GM18858 (cell line): ENCODE results near the gene FRMD4A.
"Not testable (repeated sequence)": the region's sequence is repeated elsewhere in the genome, so short reads cannot be mapped to it uniquely, and the experiment has no call there.

Source experiments
- ATAC-seq: cut with Tn5 transposase; IDR thresholded peaks from one replicate; pipeline ENCODE4 v1.9.1; 2021; ENCODE audit not compliant: unreplicated experiment

Gene FRMD4A

DNA sequence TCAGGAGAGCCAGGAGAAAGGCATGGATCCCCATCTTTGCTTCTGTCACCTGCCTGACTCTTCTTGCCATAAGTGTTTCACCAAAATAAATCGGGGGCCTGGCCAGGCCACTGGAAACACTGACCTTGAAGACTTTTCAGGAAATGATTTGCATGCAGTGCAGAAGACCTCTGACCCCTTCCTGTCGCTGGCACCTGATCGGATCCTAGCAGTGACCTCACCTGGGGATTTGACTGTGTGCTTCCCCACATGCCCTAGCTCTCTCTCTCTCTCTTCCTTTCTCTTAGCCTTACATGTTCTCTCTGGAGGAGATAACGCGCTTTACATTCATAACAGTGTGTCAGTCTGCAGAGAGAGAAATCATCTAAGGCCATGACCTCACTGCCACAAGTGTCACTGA is 500.9 kb downstream of the FRMD4A start:
- ATAC-seq: no peak

DNA sequence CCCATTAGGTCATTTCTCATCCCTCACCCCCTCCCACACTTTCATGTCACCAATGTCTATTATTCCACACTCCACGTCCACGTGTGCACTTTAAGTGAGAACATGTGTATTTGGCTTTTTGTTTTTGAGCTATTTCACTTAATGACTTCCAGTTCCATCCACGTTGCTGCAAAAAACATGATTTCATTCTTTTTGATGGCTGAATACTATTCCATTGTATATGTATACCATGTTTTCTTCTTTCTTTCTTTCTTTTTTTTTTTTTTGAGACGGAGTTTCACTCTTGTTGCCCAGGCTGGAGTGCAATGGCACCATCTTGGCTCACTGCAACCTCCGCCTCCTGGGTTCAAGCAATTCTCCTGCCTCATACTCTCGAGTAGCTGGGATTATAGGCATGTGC is 502.4 kb downstream of the FRMD4A start:
- not testable (repeated sequence) for ATAC-seq

DNA sequence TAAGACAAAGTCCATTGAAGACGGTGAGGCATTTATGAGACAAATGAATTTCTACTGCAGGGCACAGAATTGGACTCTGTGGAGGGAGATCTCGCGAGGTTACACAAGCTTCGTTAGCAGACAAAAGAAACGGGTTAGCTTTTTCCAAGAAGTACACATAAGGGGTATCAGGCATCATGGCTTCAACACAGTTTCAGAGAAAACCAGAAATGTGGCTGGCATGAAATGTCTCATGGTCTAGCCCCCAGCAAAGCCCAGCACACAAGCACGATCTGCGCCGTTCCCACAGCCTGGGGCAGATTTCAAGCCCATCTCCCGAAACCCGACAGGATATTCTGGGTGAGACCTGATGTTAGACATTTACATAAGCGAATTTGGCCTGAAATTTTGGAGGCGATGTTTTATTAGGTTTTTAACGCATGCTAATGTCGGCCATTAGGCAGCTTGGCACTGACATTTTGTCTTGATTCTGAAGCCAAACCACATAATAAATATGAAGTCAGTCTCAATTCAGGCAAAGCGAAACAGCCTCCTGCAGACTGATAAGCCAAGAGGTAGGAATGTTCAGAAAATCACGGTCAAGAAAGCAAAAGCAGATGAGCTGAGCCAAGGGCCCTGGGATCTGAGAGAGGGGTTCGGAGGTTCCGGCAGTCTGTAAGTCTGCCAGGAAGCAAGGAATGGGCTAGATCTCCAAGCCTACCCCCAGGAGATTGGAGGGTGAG is 503.5 kb downstream of the FRMD4A start:
- ATAC-seq: no peak

DNA sequence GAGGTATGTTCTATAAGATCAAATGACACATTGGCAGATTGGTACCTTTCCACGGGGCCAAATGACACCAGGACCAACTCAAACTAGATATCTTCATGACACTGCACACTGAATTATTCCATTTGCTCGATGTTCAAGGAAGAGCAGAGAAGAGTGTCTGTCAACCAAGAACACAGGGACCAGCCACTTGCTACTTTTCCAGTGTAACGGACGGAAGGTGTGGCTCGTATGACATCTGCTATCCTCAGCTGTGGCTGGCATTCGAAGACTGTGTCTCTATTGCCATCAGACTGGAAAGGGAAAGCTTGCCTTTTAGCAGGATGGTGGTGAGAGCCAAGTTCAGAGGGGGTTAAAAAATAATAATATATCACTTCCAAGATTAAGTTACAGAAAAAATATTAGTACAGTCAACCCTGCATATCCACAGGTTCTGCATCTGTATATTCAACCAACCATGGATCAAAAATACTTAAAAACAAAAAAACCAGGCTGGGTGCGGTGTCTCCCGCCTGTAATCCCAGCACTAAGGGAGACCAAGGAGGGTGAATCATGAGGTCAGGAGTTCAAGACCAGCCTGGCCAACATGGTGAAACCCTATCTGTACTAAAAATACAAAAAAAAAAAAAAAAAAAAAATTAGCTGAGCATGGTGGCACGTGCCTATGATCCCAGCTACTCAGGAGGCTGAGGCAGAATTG is 506.9 kb downstream of the FRMD4A start:
- no peak for ATAC-seq

DNA sequence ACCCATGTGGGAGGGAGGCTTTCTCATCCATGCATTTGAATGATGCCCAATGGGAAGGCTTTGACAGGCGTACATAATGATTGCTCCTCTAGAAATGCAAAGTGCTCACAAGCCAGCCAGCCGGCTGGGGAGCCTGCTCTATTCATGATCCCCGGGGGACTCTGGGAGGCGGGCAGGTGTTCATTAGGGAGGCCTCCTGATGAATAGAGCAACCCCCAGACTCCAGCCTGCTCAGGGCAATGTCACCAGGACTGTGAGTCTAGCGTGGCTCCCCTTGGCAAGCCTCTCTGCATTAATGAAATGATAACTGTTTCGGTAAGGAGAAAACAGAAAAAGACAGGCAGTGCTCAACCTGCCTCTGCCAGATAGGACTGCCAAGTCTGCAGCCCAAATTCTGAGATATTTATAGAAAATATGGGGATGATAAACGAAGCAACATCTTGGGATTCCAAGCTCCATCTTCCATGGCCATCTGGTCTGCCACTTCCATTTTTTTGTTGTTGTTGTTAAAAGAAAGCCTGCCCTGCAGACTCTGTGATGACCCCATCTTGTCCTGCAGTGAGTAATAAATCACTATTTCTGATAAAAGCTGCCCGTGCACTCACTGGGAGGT is 507.5 kb downstream of the FRMD4A start:
- ATAC-seq: no peak

DNA sequence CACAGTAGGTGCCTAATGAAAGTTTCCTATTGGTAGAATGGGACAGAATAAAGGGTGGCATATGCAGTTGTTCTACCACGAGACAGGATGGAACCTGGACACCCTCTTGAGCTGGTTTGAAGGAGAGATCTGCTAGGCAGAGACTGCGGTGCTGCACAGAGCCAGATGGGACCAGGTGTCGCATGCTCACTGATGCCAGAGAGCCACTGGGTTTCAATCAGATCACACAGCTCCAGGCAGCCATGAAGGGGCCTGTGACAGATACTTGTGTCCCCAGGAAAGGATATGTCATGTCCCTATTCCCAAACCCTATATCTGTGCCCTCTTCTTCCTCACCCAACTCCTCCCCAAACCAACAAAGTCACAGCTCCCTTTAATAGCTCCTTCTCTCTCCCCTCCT is 508.2 kb downstream of the FRMD4A start:
- no peak for ATAC-seq

DNA sequence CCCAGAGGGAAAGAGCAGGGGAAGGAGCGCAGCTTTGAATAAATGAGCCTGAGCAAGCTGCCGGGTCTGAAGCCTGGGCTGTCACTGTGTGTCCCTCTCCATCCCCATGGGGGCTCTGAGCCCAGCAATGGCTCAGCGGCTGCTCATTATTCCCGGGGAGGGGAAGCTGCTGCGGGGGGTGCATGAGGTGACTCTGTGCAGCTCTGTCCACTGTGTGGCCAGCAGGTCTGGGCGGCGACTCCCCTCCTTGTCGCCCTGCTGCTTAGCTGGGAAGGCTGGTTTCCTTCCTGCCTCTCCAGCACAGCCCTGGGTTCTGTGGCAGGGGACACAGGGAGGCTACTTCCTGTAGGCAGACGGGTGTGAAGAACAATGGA is 509.8 kb downstream of the FRMD4A start:
- no peak for ATAC-seq

DNA sequence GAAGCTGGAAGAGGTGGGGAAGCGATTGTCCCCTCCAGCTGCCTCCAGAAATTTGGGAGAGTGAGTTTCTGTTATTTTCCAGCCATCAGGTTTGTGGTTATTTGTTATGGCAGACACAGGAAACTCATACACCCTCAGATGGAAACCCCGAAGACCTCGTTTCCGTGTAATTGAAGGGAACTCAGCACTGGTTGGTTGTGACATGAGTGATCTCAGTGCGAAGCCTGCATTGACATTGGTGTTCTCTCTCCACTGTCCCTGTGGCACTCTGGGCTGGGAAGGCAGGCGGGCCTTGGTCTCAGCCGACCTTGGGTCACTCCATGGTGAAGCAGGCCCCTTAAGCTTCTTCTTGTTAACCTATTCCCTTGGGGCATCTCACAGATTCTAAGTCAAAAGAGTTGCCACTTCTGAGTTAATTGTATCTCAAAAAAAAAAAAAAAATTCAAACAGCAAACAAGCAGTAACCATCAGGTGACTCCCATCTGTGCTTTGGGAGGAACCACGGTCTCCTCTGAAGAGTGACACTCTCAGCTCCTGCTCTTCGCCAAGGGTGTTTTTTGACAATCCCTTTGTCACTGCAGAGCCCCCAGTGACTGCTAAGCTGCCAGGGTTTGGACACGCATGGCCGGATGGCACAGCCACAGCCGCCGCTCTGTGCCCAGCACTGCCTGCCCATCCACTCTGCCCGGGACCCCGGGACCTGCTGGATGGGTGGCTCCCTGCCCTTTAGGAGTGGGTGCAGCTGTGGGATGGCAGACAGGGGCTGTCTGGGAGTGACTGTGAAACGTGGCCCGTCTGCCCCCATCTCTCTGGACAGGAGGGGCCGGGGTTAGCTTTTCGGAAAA is 510.4 kb downstream of the FRMD4A start:
- ATAC-seq: no peak

DNA sequence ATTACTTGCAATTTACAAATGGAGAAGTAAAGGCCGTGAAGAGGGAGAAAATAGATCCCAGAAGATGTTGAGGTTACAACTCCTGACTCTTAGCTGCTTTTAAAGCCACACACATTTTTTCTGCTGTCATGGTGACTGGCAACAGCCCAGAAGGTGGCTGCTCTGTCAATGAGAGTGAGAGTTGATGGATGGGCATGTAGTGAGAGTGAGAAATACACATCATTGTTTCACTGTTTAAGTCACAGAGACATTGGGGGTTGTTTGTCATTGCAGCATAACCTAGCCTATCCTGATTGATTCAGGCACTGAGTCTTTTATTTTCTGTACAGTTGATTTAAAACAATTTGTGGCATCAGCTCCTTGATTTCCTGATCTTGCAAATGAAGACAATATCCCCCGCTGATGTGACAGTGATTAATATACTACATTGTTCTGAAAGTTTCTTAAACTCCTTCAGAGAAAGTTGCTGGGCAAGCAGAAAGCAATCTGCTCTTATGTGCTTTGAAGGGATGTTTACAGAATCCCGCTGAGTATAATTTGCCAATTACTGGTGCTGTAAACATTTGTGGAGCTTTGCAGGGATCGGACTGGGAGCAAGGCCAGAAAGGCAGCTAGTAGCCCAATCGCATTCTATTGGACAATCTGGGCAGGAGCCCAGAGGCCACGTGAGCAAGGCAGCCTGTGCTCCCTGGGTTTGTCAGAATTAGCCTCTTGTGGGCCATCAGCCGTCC is 514.4 kb downstream of the FRMD4A start:
- ATAC-seq: no peak

DNA sequence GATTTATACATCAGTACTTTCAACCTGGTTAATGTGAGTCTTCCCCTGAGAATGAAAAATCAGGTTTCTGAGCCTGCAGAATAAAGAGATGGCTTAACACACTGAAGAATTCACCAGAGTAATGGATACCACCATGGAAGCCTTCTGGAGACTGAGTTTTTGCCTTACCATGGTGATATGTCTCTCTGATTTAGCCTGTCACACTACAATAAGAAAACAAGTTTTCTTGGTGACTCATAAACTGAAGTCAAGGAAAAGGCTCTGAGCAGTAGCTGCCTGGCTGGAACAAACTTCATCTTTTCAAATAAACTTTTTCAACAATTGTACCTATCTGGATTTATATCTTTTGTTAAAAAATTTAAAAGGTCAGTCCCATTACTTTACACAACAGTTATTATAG is 515.0 kb downstream of the FRMD4A start:
- ATAC-seq: no peak

DNA sequence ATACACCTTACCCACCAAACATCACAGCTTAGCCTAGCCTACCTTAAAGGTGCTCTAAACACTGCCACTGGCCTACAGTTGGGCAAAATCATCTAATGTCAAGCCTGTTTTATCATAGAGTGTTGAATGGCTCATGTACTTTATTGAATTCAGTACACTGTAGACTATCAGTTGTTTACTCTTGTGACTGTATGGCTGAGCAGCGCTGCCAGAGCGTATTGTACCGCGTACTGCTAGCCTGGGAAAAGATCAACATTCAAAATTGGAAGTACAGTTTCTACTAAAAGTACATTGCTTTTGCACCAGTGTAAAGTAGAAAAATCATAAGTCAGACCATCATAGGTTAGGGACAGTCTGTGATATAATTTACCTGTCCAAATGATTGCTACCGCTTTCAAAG is 517.2 kb downstream of the FRMD4A start:
- ATAC-seq: no peak

DNA sequence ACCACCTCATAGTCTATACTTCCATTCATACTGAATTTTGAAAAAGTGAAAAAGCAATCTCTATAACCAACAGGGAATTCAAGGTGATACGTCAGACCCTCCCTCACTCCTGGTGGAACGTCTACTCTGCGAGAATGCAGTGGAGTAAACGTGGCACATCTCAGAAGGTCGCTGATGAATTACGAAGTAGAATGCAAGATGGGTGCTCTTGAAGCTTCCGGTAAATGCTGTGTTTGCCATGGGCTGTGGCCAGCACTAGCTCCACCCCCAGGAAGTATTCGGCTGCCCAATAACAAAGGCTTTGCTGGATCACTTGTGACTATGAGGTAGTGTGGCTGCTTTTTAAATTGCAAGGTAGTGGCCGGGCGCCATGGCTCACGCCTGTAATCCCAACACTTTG is 517.9 kb downstream of the FRMD4A start:
- ATAC-seq: no peak

DNA sequence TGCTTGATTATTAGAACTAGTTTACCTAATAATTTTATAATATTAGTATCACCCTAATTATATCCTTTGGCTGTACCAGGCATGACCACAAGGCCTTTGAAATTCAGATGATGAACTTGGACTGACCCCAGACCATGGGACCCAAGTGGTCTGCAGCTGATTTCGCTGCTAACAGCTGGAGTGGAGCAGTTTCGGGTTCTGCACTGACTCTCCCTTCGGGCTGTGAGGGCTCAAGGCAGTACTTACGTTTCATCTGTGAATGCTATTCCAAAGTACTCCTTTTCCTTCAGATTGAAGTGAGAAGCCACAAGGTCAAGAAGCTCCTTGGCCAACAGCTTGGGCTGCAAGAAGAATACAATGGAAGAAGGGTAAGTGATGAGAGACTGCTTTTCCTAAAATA is 520.2 kb downstream of the FRMD4A start:
- no peak for ATAC-seq

DNA sequence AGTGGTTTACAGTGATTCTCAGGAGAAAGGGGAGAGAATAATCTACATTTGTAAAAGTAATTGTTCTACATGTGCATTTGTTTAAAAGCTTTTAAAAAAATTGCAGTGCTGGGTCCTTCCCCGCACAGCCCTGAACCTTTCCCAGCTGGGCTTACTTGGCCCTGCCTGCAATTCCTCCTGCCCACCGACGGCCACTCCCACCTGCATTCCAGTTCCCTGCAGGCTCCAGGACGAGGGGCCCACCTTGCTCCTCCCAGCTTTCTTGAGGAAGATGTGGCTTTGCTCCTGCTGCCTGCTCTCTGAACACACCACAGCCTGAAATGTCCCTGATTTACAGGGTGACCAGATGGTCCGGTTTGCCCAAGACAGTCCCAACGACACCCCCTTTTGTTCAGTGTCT is 521.3 kb downstream of the FRMD4A start:
- ATAC-seq: no peak

DNA sequence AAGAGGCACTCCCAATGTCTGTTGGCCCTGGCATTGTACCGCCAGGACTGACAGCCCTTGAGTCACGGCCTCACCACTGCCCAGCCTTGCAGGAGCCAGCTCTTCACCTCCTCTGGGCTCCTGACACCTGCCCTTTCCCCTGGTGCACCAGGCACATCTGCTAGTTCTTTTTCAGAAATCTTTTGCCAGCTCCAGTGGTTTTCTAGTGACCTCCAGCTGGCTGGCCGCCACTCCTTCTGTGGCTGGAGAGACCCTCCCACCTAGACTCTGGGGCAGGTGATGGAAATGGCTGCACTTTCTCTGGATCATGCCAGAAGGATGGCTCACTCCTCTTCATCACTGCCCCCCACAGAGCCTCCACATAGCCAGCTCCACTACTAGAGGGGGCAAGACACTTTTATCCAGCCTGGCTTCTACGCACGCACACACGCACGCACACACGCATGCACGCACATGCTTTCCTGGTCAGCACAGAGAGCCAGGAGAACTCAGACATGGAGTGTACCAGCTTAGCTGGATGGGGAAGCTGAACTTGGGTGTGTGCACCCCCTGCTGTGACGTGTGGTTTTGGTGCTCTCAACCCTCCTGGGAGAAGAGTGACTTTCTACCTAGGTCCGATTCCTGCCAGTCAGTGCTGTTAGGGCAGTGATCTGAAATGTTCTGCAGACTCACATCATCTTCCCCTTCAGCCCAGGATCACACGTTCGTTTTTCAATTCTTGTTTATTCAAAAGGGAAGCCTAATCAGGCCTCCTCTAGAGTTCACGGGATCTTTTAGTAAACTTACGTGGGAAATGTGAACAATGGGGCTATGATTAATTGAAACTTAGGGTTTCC is 522.0 kb downstream of the FRMD4A start:
- ATAC-seq: no peak

DNA sequence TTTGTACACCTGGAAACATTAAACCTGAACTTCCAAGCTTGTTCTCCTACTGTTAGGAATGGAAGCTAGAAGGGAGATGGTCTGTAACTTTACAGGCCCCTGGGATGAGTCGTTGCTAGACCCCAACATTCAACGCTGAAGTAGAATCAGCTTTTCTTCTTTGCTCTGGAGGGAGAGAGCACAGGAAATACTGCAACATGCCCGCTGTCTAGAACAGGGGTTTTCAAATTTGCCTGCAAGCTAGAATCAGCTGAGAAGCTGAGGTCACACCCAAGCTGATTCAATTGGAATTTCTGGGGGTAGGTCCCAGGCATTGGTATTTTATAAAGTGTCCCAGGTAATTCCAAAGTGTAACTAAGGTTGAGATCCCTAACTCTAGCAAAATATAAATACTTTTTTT is 524.3 kb downstream of the FRMD4A start:
- ATAC-seq: no peak

DNA sequence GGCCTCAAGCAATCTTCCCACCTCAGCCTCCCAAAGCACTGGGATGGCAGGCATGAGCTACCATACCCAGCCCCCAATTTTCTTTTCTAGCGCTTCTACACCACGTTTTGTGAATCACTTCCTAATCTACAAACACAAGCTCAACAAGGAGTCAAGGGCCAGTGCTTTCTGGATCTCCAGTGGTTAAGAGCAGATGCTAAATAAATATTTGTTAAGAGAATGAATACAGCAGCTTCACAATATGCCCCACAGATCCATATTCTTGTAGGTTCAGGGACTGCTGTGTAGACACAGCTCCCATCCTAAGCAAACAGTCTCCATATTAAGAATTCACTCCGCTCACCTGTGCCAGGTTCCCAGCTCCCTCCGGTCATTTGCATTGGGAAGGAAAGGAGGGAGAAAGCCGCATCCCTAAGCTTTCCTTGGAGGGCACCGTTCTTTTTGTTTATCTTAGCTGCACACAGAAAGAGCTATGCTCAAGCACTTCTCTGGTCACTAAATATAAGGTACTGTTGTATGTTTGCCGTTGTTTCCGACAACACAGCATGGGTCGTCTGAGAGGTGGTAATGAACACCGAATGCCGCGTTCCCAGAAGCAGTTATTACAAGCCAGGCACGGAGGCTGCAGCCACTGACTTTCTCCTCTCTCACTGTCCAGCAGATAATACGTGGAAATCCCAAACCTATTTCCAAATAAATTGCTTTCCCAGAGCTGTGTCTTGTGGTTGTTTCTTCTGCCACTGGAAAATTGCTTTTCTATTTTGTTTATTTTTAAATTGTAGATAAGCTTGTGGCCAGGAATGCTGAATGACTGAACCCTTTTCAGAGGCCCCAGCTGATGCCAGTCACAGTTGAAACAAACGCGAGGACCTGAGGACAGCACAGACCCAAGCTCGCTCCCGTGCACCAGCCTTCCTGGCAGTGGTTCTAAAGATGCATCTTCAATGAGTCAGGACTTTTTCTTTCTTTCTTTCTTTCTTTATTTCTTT is 526.9 kb downstream of the FRMD4A start:
- no peak for ATAC-seq

DNA sequence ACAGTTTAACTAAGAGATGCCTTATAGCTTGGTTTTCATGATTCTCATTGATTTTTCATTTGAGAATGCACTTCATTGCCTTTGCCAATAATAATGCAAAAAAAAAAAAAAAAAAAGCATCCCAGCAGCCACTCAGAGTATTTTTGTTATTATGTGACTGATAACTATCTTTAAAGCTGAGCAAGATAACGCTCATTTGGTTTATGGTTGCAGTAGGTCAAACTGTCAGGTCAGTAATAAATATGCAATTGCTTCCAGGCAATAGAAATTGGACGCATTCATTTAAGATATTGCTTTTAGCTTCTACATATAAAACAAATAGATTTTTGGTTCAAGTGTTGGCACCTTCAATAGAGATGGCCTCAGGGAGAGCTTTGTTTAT is 528.8 kb downstream of the FRMD4A start:
- no peak for ATAC-seq
